HepG2 (cell line): ENCODE measurements around the gene DLG4. TPM values are rescaled to one million over a fixed set of nuclear protein-coding genes. Genes with fewer than 3 reads are reported as not detected.

Experiments used
- ATAC-seq: fragments of 200-7000 bp; cut with Tn5 transposase; 3 replicates; pipeline ENCODE4 v1.9.1; 2020; ENCODE audit warnings: mild to moderate bottlenecking, moderate library complexity
- BruUV-seq: library from RNA; stranded (reverse); fragments of 400-500 nt; replicated peaks from 2 replicates; lab custom pipeline; 2021; lab: Mats Ljungman, UMichigan
- CTCF ChIA-PET: fragments of 300-600 bp; formaldehyde crosslinking; extraction: SDS; loops from one replicate; lab custom pipeline; 2021; ENCODE audit warnings: low total read pairs, inconsistent platforms, low intra/inter-chr PET ratio; lab: Yijun Ruan, JAX
- POLR2A ChIA-PET: fragments of 350-600 bp; sonication (Branson Sonifier 250); formaldehyde crosslinking; loops from one replicate; lab custom pipeline; 2020; ENCODE audit warnings: antibody characterized with exemption, inconsistent platforms; lab: Yijun Ruan, JAX
- DNase-seq: peaks from one replicate; pipeline ENCODE4 v3.0.0-alpha.2; 2015; ENCODE audit warnings: low spot score
- FAIRE-seq: peaks from 3 replicates; lab custom pipeline; 2011; peaks lifted over from hg19 to GRCh38; lab: Jason Lieb, UNC
- H2AFZ ChIP-seq: one replicate; pipeline ENCODE4 v1.6.1; 2011; ENCODE audit warnings: low read length, inconsistent platforms
- H3K27ac ChIP-seq: fragments of 300-600 bp; 3 replicates; pipeline ENCODE4 v1.8.0; 2011; ENCODE audit warnings: mixed run types, mild to moderate bottlenecking, mixed read lengths, low read length, inconsistent platforms; ENCODE audit not compliant: insufficient read depth; ENCODE audit errors: extremely low read length
- H3K27me3 ChIP-seq, 2 experiments: fragments of 200-600 bp in 1 of 2; 2 replicates in 1 of 2; 3 replicates in 1 of 2; pipeline versions ENCODE4 v1.6.0 to v1.8.0; 2011; ENCODE audit warnings: low read length in 2 of 2, mild to moderate bottlenecking in 2 of 2, moderate library complexity in 2 of 2, inconsistent platforms in 1 of 2; ENCODE audit not compliant: insufficient read depth in 2 of 2, control insufficient read depth in 1 of 2
- H3K36me3 ChIP-seq, 2 experiments: fragments of 200-600 bp in 1 of 2; replicated peaks in 1 of 2; 2 replicates in 1 of 2; 3 replicates in 1 of 2; pipeline versions ENCODE4 v1.5.1 to v1.8.0; 2011; ENCODE audit warnings: low read length in 2 of 2, inconsistent platforms in 1 of 2; ENCODE audit not compliant: insufficient read depth in 2 of 2, control insufficient read depth in 1 of 2
- H3K4me1 ChIP-seq: 2 replicates; pipeline ENCODE4 v1.5.1; 2012; ENCODE audit warnings: low read length, inconsistent platforms; ENCODE audit not compliant: insufficient read depth
- H3K4me2 ChIP-seq: 2 replicates; pipeline ENCODE4 v1.6.0; 2011; ENCODE audit warnings: low read depth, low read length, inconsistent platforms
- H3K4me3 ChIP-seq, 3 experiments: fragments of 200-600 bp in 1 of 3; sonication (generic), shearing (Covaris generic) in 1 of 3; replicated peaks in 1 of 3; 2 replicates each; pipeline ENCODE4 v1.5.1; 2011 to 2016; ENCODE audit warnings: low read length in 3 of 3, inconsistent platforms in 2 of 3, low read depth in 2 of 3, mild to moderate bottlenecking in 2 of 3, control low read depth in 1 of 3, mixed read lengths in 1 of 3; ENCODE audit not compliant: insufficient read depth in 1 of 3
- H3K79me2 ChIP-seq: one replicate; pipeline ENCODE4 v1.6.1; 2011; ENCODE audit warnings: low read length, inconsistent platforms; ENCODE audit not compliant: insufficient read depth
- H3K9ac ChIP-seq: 2 replicates; pipeline ENCODE4 v1.6.0; 2011; ENCODE audit warnings: mild to moderate bottlenecking, low read depth, low read length, inconsistent platforms; ENCODE audit not compliant: insufficient read depth
- H3K9me3 ChIP-seq: 2 replicates; pipeline ENCODE4 v1.5.1; 2012; ENCODE audit warnings: mild to moderate bottlenecking, low read length
- H4K20me1 ChIP-seq: 2 replicates; pipeline ENCODE4 v1.6.0; 2011; ENCODE audit warnings: inconsistent platforms, mild to moderate bottlenecking, low read length, moderate library complexity; ENCODE audit not compliant: insufficient read depth
- DR1 ChIP-seq: sonication (generic); formaldehyde crosslinking; IDR thresholded peaks from 2 replicates; pipeline ENCODE4 v1.8.0; 2021; ENCODE audit warnings: mild to moderate bottlenecking, missing genetic modification reagents, inconsistent platforms
- HNRNPLL ChIP-seq: fragments of 200-400 bp; formaldehyde crosslinking; IDR thresholded peaks from 2 replicates; pipeline ENCODE4 v1.6.1; 2017; ENCODE audit warnings: mild to moderate bottlenecking, low read depth, low read length; ENCODE audit not compliant: poor library complexity, severe bottlenecking
- HOXA9 ChIP-seq: sonication (generic); formaldehyde crosslinking; IDR thresholded peaks from 2 replicates; pipeline ENCODE4 v1.8.1; 2022; ENCODE audit warnings: missing genetic modification reagents, mild to moderate bottlenecking, moderate library complexity, borderline replicate concordance
- HOXD1 ChIP-seq: sonication (generic); formaldehyde crosslinking; IDR thresholded peaks from 2 replicates; pipeline ENCODE4 v1.5.0; 2020; ENCODE audit warnings: missing genetic modification reagents
- KDM4B ChIP-seq: sonication (generic); formaldehyde crosslinking; IDR thresholded peaks from 2 replicates; pipeline ENCODE4 v1.4.0; 2020; ENCODE audit warnings: missing genetic modification reagents
- MED8 ChIP-seq: sonication (generic); formaldehyde crosslinking; IDR thresholded peaks from 2 replicates; pipeline ENCODE4 v1.8.1; 2023; ENCODE audit warnings: mild to moderate bottlenecking, missing genetic modification reagents; ENCODE audit not compliant: insufficient replicate concordance
- MZF1 ChIP-seq: sonication (generic); formaldehyde crosslinking; IDR thresholded peaks from 2 replicates; pipeline ENCODE4 v1.8.1; 2023; ENCODE audit warnings: mild to moderate bottlenecking, missing genetic modification reagents, borderline replicate concordance
- NFKB2 ChIP-seq: sonication (generic); formaldehyde crosslinking; IDR thresholded peaks from 2 replicates; pipeline ENCODE4 v1.4.0; 2020; ENCODE audit warnings: missing genetic modification reagents, borderline replicate concordance
- NFYB ChIP-seq: sonication (generic); formaldehyde crosslinking; IDR thresholded peaks from 2 replicates; pipeline ENCODE4 v1.4.0; 2020; ENCODE audit warnings: missing genetic modification reagents
- PHF21A ChIP-seq: sonication (generic); formaldehyde crosslinking; IDR thresholded peaks from 2 replicates; pipeline ENCODE4 v1.5.0; 2020; ENCODE audit warnings: mild to moderate bottlenecking, missing genetic modification reagents
- SNAI1 ChIP-seq: sonication (generic); formaldehyde crosslinking; IDR thresholded peaks from 2 replicates; pipeline ENCODE4 v1.5.0; 2020; ENCODE audit warnings: mild to moderate bottlenecking, missing genetic modification reagents, borderline replicate concordance
- SOX6 ChIP-seq, 2 experiments: fragments of 450-650 bp in 1 of 2; sonication (generic) in 1 of 2; formaldehyde crosslinking in 1 of 2; IDR thresholded peaks; 2 replicates each; pipeline versions ENCODE4 v1.4.0 to v1.6.1; 2017 to 2020; ENCODE audit warnings: antibody characterized with exemption in 1 of 2, mild to moderate bottlenecking in 1 of 2, missing genetic modification reagents in 1 of 2
- THAP11 ChIP-seq: IDR thresholded peaks from 2 replicates; pipeline ENCODE4 v1.6.1; 2016; ENCODE audit warnings: missing biosample characterization, missing genetic modification reagents
- ZMYM3 ChIP-seq: sonication (generic); formaldehyde crosslinking; IDR thresholded peaks from 2 replicates; pipeline ENCODE4 v1.5.1; 2020; ENCODE audit warnings: mild to moderate bottlenecking, missing genetic modification reagents
- ZNF235 ChIP-seq: sonication (generic); formaldehyde crosslinking; IDR thresholded peaks from 2 replicates; pipeline ENCODE4 v1.8.1; 2023; ENCODE audit warnings: mild to moderate bottlenecking, missing genetic modification reagents, borderline replicate concordance
- ZNF337 ChIP-seq: sonication (generic); formaldehyde crosslinking; IDR thresholded peaks from 2 replicates; pipeline ENCODE4 v1.5.1; 2020; ENCODE audit warnings: missing genetic modification reagents, low read depth, mild to moderate bottlenecking, borderline replicate concordance
- ZNF556 ChIP-seq: sonication (generic); formaldehyde crosslinking; IDR thresholded peaks from 2 replicates; pipeline ENCODE4 v1.4.0; 2020; ENCODE audit warnings: mild to moderate bottlenecking, missing genetic modification reagents, borderline replicate concordance
- ZNF670 ChIP-seq: sonication (generic); formaldehyde crosslinking; IDR thresholded peaks from 2 replicates; pipeline ENCODE4 v1.8.0; 2022; ENCODE audit warnings: mild to moderate bottlenecking, missing genetic modification reagents, borderline replicate concordance
- ZNF749 ChIP-seq: sonication (generic); formaldehyde crosslinking; IDR thresholded peaks from 2 replicates; pipeline ENCODE4 v1.8.0; 2022; ENCODE audit warnings: mild to moderate bottlenecking, missing genetic modification reagents, moderate library complexity, borderline replicate concordance
- ZNF788 ChIP-seq: sonication (generic); formaldehyde crosslinking; IDR thresholded peaks from 2 replicates; pipeline ENCODE4 v1.5.0; 2020; ENCODE audit warnings: mild to moderate bottlenecking, missing genetic modification reagents, borderline replicate concordance
- ZNF816 ChIP-seq: sonication (generic); formaldehyde crosslinking; IDR thresholded peaks from 2 replicates; pipeline ENCODE4 v1.8.0; 2022; ENCODE audit warnings: missing genetic modification reagents, mild to moderate bottlenecking, borderline replicate concordance
- ZNF83 ChIP-seq: sonication (generic); formaldehyde crosslinking; IDR thresholded peaks from 2 replicates; pipeline ENCODE4 v1.4.0; 2020; ENCODE audit warnings: missing genetic modification reagents, mild to moderate bottlenecking, borderline replicate concordance
- WGBS: methylation state at CpG from one replicate; pipeline ENCODE4 v1.1.6; 2017; ENCODE audit warnings: low lambda C conversion rate; 5-methylcytosine and 5-hydroxymethylcytosine counted together
- in situ Hi-C: cut with HindIII; loops from 2 replicates; pipeline ENCODE4 v1.10.0; 2017; ENCODE audit warnings: low pct_unique_long_range_greater_than_20kb; ENCODE audit not compliant: extremely low pct_ligation_motif_present
- intact Hi-C: fragments of 100-400 bp; cut with micrococcal nuclease; formaldehyde crosslinking; loops from one replicate; pipeline ENCODE4 v1.10.0; 2022; ENCODE audit not compliant: unreplicated experiment
- polyA plus RNA-seq, 8 experiments: library from polyadenylated mRNA; depleted of rRNA in 3 of 8; stranded (reverse) in 7 of 8; unstranded in 1 of 8; fragments of >200 nt; fragmentation: Illumina TruSeq in 4 of 8; extraction: Trizol in 4 of 8; gene quantifications; 2 replicates each; pipeline versions ENCODE4 v1.2.1 to v1.2.3, GENCODE V29; 2011 to 2016; ENCODE audit warnings: low read depth in 4 of 8, missing spikeins in 1 of 8, mixed read lengths in 1 of 8; ENCODE audit not compliant: insufficient read depth in 1 of 8
- total RNA-seq, 5 experiments: library from RNA; depleted of rRNA; stranded (reverse); fragments of >200 nt; fragmentation: Illumina TruSeq; extraction: Trizol; gene quantifications; 2 replicates each; pipeline ENCODE4 v1.2.3, GENCODE V29; 2016; ENCODE audit warnings: low read depth in 1 of 5

The DLG4 gene
- total and polyA plus RNA-seq, 2 of the 13 experiments (the other 11 are each of a cell fraction or from before 2014, with no cell fraction given) = 0.71 to 4.3 TPM

DNA sequence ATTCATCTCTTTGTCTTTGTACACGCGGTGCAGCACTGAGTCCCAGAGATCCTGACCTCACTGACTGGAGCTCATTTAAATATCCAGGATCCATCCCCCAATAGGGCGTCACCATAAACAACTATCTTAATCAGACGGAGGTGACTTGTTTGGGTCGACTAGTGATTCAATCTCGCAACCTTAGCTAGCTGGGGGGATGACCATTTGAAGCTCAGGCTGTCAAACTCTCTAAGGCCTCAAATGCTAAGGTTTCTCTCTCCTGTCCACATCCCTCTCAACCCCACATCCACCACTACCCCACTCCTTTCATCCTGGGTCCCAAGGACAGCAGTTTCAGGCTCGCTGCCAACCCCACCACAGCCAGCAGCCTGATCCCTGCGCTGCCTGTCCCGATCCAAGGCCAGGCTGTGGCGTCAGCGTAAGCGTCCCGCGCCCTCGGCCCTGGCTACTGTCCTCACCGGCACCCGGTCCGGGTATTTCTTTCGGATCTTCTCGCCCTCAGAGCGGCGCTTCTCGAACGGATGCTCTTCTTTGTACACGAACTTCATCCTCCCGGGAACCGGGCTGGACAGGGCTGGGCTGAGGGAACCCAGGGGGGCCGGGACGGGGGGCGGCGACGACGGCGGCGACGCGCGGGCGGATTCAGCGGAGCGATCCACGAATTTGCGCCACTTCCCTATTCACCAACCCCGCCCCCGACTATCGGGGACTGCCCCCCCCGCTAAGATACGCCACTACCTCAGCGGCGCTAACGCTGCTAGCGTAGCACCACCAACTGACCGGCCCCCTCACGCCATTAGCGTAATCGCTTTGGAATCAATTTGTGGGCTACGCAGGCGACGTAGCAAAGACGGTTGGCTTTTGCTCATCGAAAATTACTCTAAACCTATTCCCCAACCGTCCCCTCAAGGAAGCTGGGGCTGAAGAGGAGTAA is 22.4 kb upstream of the DLG4 start, which contains the start of gene GABARAP:
Gene GABARAP (minus strand): TSS at position 667 of the 934 bp plus-strand sequence. CDS start 119 bp downstream, at position 548.
- in situ Hi-C loops (no loop called here), intact Hi-C loops (loop anchor here (5.0 kb wide), 1 partner anchor 40 kb away; the partner anchor contains the start of gene SLC2A4)
- Histone ChIP-seq H3K9ac (peak within 1 kb of the TSS; percentile 92), H3K4me1 (peaks cover 28% of the 10 kb centered on the region), H3K36me3 (peaks cover 5 to 27% of the 10 kb centered on the region in 2 experiments; a peak in 4 of 5 replicates), H3K79me2 (peaks cover 40% of the 10 kb centered on the region), H3K9me3 (no peaks in the 10 kb centered on the region), H3K27me3 (no peaks in the 10 kb centered on the region; a peak in 1 of 5 replicates), H3K4me2 (peak within 1 kb of the TSS; percentile 97), H2AFZ (peak within 1 kb of the TSS; percentile 73), H3K27ac (peak within 1 kb of the TSS; percentile 86), H4K20me1 (no peaks in the 10 kb centered on the region), H3K4me3 (peak within 1 kb of the TSS; percentile 61 to 85 (median 68))
- FAIRE-seq (peak; percentile 84), ATAC-seq (peak; percentile 50), DNase-seq (peak; percentile 82)
- 1% methylated on average over 44 of the region's 62 CpGs for WGBS
- TSS peak; percentile 77 for BruUV-seq
- POLR2A ChIA-PET = interaction anchor here (0.7 to 4.3 kb wide), 20 partner anchors 8 to 206 kb away, joined by 3 to 35 read pairs (median 5); partner anchors contain the start of genes ACADVL, ASGR1, ASGR2 and CTDNEP1
- CTCF ChIA-PET = interaction anchor here (1.6 kb wide), 1 partner anchor 54 kb away, joined by 11 read pairs; no protein-coding TSS in a partner anchor
- TF ChIP-seq HOXA9 (CRISPR knock-in tag) (peak; percentile 35; the same call in 1 of the 2 replicates), NFKB2 (peak; percentile 49; the same call in 1 of the 2 replicates), ZNF556 (CRISPR knock-in tag) (no peak), SNAI1 (CRISPR knock-in tag) (no peak), ZNF749 (CRISPR knock-in tag) (no peak; the same call in 1 of the 2 replicates), ZNF83 (CRISPR knock-in tag) (0 out of 2 replicates have a peak, but pooled peaks have one; percentile 28), KDM4B (no peak), ZNF337 (CRISPR knock-in tag) (no peak), MZF1 (CRISPR knock-in tag) (no peak), ZNF670 (0 out of 2 replicates have a peak, but pooled peaks have one; percentile 8), HOXD1 (CRISPR knock-in tag) (0 out of 2 replicates have a peak, but pooled peaks have one; percentile 37), PHF21A (peak; percentile 58; the same call in 1 of the 2 replicates), ZNF816 (CRISPR knock-in tag) (no peak), DR1 (CRISPR knock-in tag) (no peak; the same call in 1 of the 2 replicates), ZNF235 (CRISPR knock-in tag) (peak; percentile 50; the same call in 1 of the 2 replicates), THAP11 (CRISPR knock-in tag) (peak; percentile 76), MED8 (CRISPR knock-in tag) (peak; percentile 39), ZMYM3 (CRISPR knock-in tag) (no peak), ZNF788 (CRISPR knock-in tag) (peak; percentile 68; the same call in 1 of the 2 replicates), SOX6 (IDR thresholded peaks at IDR 0.05) (no peak), SOX6 (CRISPR knock-in tag; IDR thresholded peaks at IDR 0.05) (0 out of 2 replicates have a peak, but pooled peaks have one; percentile 39), NFYB (CRISPR knock-in tag) (peak; percentile 21; the same call in 1 of the 2 replicates), HNRNPLL (peak; percentile 99)
